Hematopoietic multipotent progenitor cell treated with erythropoietin and hydrocortisone succinate and interleukin-3 and kit ligand, for 6 days (in vitro differentiated cells): Measurements from ENCODE around the gene IL1RAP.
"Not testable (repeated sequence)": the region's sequence is repeated elsewhere in the genome, so short reads cannot be mapped to it uniquely, and the experiment has no call there.

ENCODE experiments used
- DNase-seq: peaks from one replicate; pipeline ENCODE4 v3.0.0-alpha.2; 2015

IL1RAP gene

GRCh38 chr3:190677868-190678267 lies 164.0 kb downstream of the IL1RAP start:
- DNase-seq: not testable (repeated sequence)

GRCh38 chr3:190680691-190681090 lies 166.8 kb downstream of the IL1RAP start:
- DNase-seq: peak; percentile 31

GRCh38 chr3:190684776-190685175 lies 170.9 kb downstream of the IL1RAP start:
- no peak for DNase-seq

GRCh38 chr3:190686011-190686410 lies 172.1 kb downstream of the IL1RAP start:
- DNase-seq: no peak

- no peak for DNase-seq
Measured at GRCh38 chr3:190690246-190690645, 176.4 kb downstream of the IL1RAP start.

GRCh38 chr3:190692256-190692655 lies 178.4 kb downstream of the IL1RAP start:
- DNase-seq: peak; percentile 23

GRCh38 chr3:190694335-190695001 lies 180.6 kb downstream of the IL1RAP start:
- no peak for DNase-seq

- DNase-seq: no peak
Measured at GRCh38 chr3:190695225-190695624, 181.3 kb downstream of the IL1RAP start.

- no peak for DNase-seq
Measured at GRCh38 chr3:190695994-190696393, 182.1 kb downstream of the IL1RAP start.

GRCh38 chr3:190696777-190697501 lies 183.1 kb downstream of the IL1RAP start:
- DNase-seq: peak; percentile 64

- no peak for DNase-seq
Measured at GRCh38 chr3:190697502-190697830, 183.6 kb downstream of the IL1RAP start.

GRCh38 chr3:190697901-190698300 lies 184.0 kb downstream of the IL1RAP start:
- DNase-seq: no peak

GRCh38 chr3:190699776-190700175 lies 185.9 kb downstream of the IL1RAP start:
- peak; percentile 36 for DNase-seq

GRCh38 chr3:190701096-190701532 lies 187.2 kb downstream of the IL1RAP start:
- peak; percentile 67 for DNase-seq

- no peak for DNase-seq
Measured at GRCh38 chr3:190706582-190706981, 192.7 kb downstream of the IL1RAP start.
